GM13976 (cell line): ENCODE measurements around the gene MT1E.

ENCODE experiments used
- DNase-seq: peaks from one replicate; pipeline ENCODE4 v3.0.0; 2012; ENCODE audit warnings: low spot score
- in situ Hi-C: fragments of 300-500 bp; cut with MboI; formaldehyde crosslinking; loops from one replicate; pipeline ENCODE4 v1.12.0; 2022; ENCODE audit warnings: low sequenced_read_pairs, mixed read lengths, inconsistent platforms; ENCODE audit not compliant: unreplicated experiment
- TF ChIP-seq, protein P1 (sequence below): IDR thresholded peaks from 2 replicates; pipeline ENCODE4 v1.5.1; 2012; ENCODE audit warnings: borderline replicate concordance, mild to moderate bottlenecking; ENCODE audit not compliant: insufficient read depth; ENCODE audit errors: extremely low read depth, missing control alignments, control extremely low read depth

The MT1E gene

DNA sequence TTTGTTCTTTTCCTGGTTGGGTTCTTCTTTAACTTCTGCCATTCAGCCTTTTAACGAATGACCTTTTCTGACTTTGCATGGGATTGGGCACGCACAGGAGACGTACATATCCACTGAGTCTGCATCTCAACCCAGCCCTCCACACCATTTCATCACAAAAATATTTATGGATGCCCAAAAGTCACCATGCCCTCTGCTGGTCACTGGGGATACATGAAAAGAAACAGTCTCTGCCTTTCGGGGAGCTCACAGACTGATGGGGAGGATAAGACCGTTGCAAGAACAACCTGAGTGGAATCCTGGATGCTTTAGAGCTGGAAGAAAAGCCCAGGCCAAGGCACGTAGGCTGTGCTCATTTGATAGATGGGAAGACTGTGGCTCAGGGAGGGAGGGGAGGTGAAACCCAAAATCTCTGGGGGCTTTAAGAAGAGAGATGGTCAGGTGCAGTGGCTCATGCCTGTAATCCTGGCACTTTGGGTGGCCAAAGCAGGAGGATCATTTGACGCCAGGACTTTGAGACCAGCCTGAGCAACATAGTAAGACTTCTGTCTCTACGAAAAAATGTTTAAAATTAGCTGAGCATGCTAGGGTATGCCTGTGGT lies 25.1 kb upstream of the MT1E start:
- DNase-seq, result peak; percentile 61
- TF ChIP-seq, protein P1, sequence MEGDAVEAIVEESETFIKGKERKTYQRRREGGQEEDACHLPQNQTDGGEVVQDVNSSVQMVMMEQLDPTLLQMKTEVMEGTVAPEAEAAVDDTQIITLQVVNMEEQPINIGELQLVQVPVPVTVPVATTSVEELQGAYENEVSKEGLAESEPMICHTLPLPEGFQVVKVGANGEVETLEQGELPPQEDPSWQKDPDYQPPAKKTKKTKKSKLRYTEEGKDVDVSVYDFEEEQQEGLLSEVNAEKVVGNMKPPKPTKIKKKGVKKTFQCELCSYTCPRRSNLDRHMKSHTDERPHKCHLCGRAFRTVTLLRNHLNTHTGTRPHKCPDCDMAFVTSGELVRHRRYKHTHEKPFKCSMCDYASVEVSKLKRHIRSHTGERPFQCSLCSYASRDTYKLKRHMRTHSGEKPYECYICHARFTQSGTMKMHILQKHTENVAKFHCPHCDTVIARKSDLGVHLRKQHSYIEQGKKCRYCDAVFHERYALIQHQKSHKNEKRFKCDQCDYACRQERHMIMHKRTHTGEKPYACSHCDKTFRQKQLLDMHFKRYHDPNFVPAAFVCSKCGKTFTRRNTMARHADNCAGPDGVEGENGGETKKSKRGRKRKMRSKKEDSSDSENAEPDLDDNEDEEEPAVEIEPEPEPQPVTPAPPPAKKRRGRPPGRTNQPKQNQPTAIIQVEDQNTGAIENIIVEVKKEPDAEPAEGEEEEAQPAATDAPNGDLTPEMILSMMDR, result peak; percentile 45
- in situ Hi-C loops, result no loop called here

DNA sequence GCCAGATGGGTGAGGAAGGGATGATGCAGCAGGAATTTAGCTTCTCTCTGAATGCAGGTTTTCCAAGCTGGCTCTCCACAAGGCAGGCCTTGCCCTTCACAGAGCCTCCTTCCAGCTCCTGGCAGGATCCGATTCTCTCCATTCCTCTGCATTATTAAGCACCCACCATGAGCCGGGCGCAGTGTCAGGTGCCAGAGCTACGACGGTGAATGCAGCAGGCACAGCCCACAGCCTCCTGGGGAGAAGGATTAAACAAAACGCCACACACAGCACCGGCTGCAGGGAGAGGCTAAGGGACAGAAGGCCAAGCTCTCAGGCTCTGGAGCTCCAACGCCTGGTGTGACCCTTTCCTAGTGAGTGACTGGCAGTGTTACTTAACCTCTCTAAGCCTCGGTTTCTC lies 24.3 kb upstream of the MT1E start:
- TF ChIP-seq, protein P1, result no peak
- DNase-seq, result no peak
- in situ Hi-C loops, result no loop called here

DNA sequence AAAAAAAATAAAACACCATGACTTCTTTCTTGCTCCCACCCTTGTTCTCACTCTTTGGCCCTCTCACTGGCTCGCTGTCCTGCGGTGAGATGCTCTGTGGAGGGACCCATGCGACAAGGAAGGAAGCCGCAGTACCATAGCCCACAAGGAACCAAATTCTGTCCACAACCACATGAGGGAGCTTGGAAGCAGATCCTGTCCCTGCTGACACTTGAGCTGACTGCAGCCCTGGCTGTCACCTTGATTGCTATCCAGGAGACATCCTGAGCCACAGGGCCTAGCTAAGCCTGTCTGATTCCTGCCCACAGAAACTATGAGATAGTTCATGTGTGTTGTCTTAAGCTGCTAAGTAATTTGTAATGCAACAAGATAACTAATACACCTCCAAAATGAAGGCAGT lies 22.0 kb upstream of the MT1E start:
- DNase-seq, result no peak
- TF ChIP-seq, protein P1, result no peak
- in situ Hi-C loops, result no loop called here

DNA sequence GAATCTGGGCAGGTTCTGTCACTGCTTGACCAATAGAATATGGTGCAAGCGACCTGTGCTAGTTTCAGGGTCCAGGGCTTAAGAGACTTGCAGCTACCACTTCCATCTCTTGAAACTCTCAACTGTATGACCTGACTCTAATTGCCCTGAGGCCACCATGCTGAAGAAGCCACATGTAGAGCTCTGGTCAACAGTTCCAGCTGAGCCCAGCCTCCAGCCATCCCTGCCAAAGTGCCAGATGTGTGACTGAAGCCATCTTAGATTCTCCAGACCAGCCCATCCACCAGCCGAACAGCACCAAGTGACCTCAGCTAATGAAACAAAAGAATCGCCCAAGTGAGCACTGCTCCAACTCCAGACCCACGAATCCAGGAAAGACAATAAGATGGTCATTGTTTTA lies 20.6 kb upstream of the MT1E start:
- in situ Hi-C loops, result no loop called here
- DNase-seq, result no peak
- TF ChIP-seq, protein P1, result no peak

DNA sequence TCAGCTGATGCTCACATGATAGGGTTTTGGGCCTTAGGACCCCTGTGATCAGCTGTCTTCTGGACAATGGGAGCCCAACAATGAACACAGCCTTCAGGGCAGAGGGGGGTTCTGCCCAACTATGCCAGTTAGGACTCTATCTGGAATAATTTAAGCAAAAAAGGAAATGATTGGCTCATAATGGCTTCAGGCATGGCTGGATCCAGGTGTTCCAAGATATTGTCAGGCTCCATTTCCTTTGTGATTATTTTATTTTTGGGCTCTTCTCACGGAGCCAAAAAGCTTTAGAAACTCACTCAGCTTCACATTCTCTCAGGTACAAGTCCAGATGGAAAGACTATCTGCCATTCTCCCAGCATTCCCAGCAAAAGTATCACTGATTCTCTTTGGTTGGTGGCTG lies 20.1 kb upstream of the MT1E start:
- TF ChIP-seq, protein P1, result no peak
- in situ Hi-C loops, result no loop called here
- no peak for DNase-seq

DNA sequence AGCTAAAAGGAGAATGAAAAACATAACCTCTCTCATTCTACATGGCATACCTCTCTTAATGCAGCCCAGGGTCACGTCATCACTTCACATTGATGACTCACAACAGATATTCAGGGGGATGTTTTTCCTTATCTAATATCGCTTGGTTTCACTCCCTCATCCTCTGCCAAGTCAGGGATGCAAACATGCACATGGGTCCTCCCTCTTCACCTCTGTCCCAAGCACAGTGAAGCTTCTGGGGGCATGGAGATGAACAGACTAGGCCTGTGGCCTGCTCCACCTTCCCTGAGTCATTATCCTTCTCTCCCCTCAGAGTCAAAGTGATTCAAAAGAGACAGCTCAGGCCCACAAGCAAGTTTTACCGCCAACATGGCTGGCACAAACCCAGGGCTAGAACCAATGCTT lies 19.5 kb upstream of the MT1E start:
- TF ChIP-seq, protein P1, result no peak
- no peak for DNase-seq
- in situ Hi-C loops, result no loop called here

DNA sequence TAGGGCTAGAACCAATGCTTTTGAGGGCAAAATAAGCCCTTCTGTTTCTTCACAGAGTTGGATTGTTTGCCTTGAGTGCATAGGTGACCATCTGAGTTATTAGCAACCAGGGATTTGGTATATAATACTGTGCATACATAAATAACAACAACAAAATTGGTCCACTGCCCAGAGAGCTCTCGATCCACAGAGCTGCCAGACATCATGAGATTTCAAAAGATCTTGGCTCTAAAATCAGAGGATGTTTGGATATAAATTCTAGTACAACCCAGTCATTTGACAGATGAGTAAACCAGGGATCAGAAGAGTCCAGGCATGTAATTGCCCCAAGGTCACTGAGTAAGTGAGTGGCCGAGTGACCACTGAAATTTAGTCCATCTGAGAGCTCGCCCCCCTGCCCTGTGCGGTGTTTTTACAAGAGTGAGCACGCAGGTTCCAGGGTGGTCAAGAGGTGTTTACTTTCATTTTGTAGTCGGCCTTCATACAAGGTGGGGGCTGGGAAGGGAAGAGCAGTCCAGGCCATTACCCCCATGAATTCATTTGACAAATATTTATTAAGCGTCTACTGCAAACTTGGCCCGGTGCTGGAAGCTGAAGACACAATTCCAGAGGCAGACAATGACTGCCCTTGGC lies 19.0 kb upstream of the MT1E start:
- DNase-seq, result no peak
- in situ Hi-C loops, result no loop called here
- TF ChIP-seq, protein P1, result no peak
